A673 (cell line): ENCODE results near the gene USP21. TPM values are rescaled to one million over a fixed set of nuclear protein-coding genes. Genes with fewer than 3 reads are reported as not detected.

ENCODE experiments used
- BruUV-seq: library from RNA; stranded (reverse); fragments of 400-500 nt; replicated peaks from 2 replicates; lab custom pipeline; 2021; lab: Mats Ljungman, UMichigan
- CTCF ChIA-PET: fragments of 300-600 bp; sonication (Branson Sonifier 250); formaldehyde crosslinking; loops from one replicate; lab custom pipeline; 2022; ENCODE audit warnings: antibody characterized with exemption; lab: Charles Lee
- POLR2A ChIA-PET: fragments of 300-600 bp; sonication (Branson Sonifier 250); formaldehyde crosslinking; loops from one replicate; lab custom pipeline; 2022; ENCODE audit warnings: antibody characterized with exemption; ENCODE audit not compliant: low non-redundant PET; lab: Charles Lee
- DNase-seq: peaks from one replicate; pipeline ENCODE4 v3.0.0-alpha.2; 2015; ENCODE audit warnings: low spot score
- H3K27ac ChIP-seq: fragments of 200-600 bp; sonication (generic); 2 replicates; pipeline ENCODE4 v1.5.1; 2016; ENCODE audit warnings: mixed run types, low read depth, mild to moderate bottlenecking, mixed read lengths, antibody characterized with exemption, low read length; ENCODE audit not compliant: poor library complexity, severe bottlenecking
- H3K27me3 ChIP-seq: fragments of 200-600 bp; sonication (generic); replicated peaks from 2 replicates; pipeline ENCODE4 v1.6.1; 2017; ENCODE audit warnings: mixed run types, low read depth, mild to moderate bottlenecking, mixed read lengths, antibody characterized with exemption, low read length; ENCODE audit not compliant: insufficient read depth, poor library complexity
- H3K36me3 ChIP-seq: fragments of 200-600 bp; sonication (generic); 2 replicates; pipeline ENCODE4 v1.6.1; 2016; ENCODE audit warnings: mixed run types, mild to moderate bottlenecking, mixed read lengths, antibody characterized with exemption, low read length; ENCODE audit not compliant: insufficient read depth, poor library complexity, severe bottlenecking
- H3K4me1 ChIP-seq: fragments of 200-600 bp; sonication (generic); 2 replicates; pipeline ENCODE4 v1.6.1; 2017; ENCODE audit warnings: mixed run types, mild to moderate bottlenecking, mixed read lengths, antibody characterized with exemption, low read length; ENCODE audit not compliant: insufficient read depth, poor library complexity, severe bottlenecking
- H3K4me3 ChIP-seq: fragments of 200-600 bp; sonication (generic); 2 replicates; pipeline ENCODE4 v1.5.1; 2016; ENCODE audit warnings: low read depth, mixed run types, mild to moderate bottlenecking, mixed read lengths, low read length; ENCODE audit not compliant: poor library complexity, severe bottlenecking
- H3K9me3 ChIP-seq: fragments of 200-600 bp; sonication (generic); 2 replicates; pipeline ENCODE4 v1.6.1; 2016; ENCODE audit warnings: mixed run types, low read depth, mild to moderate bottlenecking, mixed read lengths, antibody characterized with exemption, low read length; ENCODE audit not compliant: poor library complexity, severe bottlenecking
- CTCF ChIP-seq: fragments of 300-800, 200-600 bp; sonication (generic); conservative IDR thresholded peaks from 2 replicates; pipeline ENCODE4 v1.5.1; 2017; ENCODE audit warnings: low read depth, mild to moderate bottlenecking, antibody characterized with exemption, low read length, moderate library complexity, mixed read lengths
- EZH2 ChIP-seq: fragments of 200-600 bp; sonication (generic); IDR thresholded peaks from 2 replicates; pipeline ENCODE4 v1.6.1; 2017; ENCODE audit warnings: borderline replicate concordance, low read depth, mild to moderate bottlenecking, mixed read lengths, antibody characterized with exemption, low read length; ENCODE audit not compliant: poor library complexity, severe bottlenecking
- intact Hi-C: fragments of 100-400 bp; cut with micrococcal nuclease; formaldehyde crosslinking; loops from one replicate; pipeline ENCODE4 v1.10.0; 2022; ENCODE audit not compliant: unreplicated experiment
- total RNA-seq: library from RNA; stranded (reverse); gene quantifications from 2 replicates; pipeline ENCODE4 v1.2.3, GENCODE V29; 2021

USP21 gene
- total RNA-seq, 1 experiment from 2014 or later: 46.2 TPM

GRCh38 chr1:161161652-161162051 lies 2.4 kb downstream of the USP21 start:
- POLR2A ChIA-PET: no interaction called here
- no TSS peak for BruUV-seq
- CTCF ChIA-PET: no interaction called here

DNA sequence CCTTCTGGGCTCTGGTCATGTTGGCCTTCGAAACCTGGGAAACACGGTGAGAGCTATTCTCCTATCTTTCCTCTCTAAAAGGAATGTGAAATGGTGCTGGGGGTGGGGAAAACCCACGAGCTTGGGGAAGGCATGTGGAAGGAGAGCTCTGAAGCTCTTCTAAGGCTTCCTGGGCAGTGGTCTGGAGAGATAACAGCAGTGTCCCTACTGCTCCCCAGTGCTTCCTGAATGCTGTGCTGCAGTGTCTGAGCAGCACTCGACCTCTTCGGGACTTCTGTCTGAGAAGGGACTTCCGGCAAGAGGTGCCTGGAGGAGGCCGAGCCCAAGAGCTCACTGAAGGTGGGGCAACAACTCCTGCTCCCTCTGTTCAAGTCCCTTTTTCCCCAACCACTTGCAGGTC lies 2.8 kb downstream of the USP21 start:
- no peak for DNase-seq
- Histone ChIP-seq H3K4me3 (no peak overlapping the region), H3K27ac (no peak overlapping the region), H3K9me3 (no peaks in the 10 kb centered on the region), H3K27me3 (no peaks in the 10 kb centered on the region), H3K4me1 (peaks cover 5% of the 10 kb centered on the region), H3K36me3 (peaks cover 34% of the 10 kb centered on the region)
- POLR2A ChIA-PET: interaction anchor here (0.6 kb wide), 1 partner anchor 157 kb away, joined by 3 read pairs; no protein-coding TSS in a partner anchor
- intact Hi-C loops: no loop called here
- CTCF ChIA-PET: no interaction called here
- TF ChIP-seq EZH2 (no peak), CTCF (no peak)
- no TSS peak for BruUV-seq

More at GRCh38 chr1:161161652-161162051, 2.4 kb downstream of the USP21 start:
- Histone ChIP-seq H3K27ac (no peak overlapping the region), H3K9me3 (no peaks in the 10 kb centered on the region), H3K27me3 (no peaks in the 10 kb centered on the region), H3K36me3 (peaks cover 34% of the 10 kb centered on the region), H3K4me3 (no peak overlapping the region), H3K4me1 (peaks cover 5% of the 10 kb centered on the region)
- TF ChIP-seq CTCF (no peak), EZH2 (no peak)
- DNase-seq: no peak
- intact Hi-C loops: no loop called here

DNA sequence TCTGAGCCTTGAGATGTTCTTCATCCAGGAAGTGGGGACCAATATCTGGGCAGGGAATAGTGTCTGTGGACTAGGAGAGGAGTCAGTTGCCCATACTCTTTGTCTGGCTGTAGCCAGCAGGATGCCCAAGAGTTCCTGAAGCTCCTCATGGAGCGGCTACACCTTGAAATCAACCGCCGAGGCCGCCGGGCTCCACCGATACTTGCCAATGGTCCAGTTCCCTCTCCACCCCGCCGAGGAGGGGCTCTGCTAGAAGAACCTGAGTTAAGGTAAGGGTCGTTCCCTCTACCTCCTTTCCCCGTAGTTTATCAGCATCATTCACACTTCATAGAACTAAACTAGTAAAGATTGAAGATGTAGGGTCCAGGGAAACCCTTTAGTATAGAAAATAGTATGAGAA lies 3.5 kb downstream of the USP21 start:
- H3K27ac ChIP-seq: peak overlapping the region; percentile 1
- no peaks in the 10 kb centered on the region for H3K27me3 ChIP-seq
- no peak overlapping the region for H3K4me3 ChIP-seq
- TF ChIP-seq CTCF: no peak
- intact Hi-C loops: no loop called here
- CTCF ChIA-PET: no interaction called here
- peaks cover 5% of the 10 kb centered on the region for H3K4me1 ChIP-seq
- POLR2A ChIA-PET: interaction anchor here (0.6 kb wide), 1 partner anchor 158 kb away, joined by 3 read pairs; no protein-coding TSS in a partner anchor
- BruUV-seq: no TSS peak
- DNase-seq: no peak
- no peaks in the 10 kb centered on the region for H3K9me3 ChIP-seq
- H3K36me3 ChIP-seq: peaks cover 34% of the 10 kb centered on the region
